ENCODE results near the gene DPF3.

DPF3 gene

DNA sequence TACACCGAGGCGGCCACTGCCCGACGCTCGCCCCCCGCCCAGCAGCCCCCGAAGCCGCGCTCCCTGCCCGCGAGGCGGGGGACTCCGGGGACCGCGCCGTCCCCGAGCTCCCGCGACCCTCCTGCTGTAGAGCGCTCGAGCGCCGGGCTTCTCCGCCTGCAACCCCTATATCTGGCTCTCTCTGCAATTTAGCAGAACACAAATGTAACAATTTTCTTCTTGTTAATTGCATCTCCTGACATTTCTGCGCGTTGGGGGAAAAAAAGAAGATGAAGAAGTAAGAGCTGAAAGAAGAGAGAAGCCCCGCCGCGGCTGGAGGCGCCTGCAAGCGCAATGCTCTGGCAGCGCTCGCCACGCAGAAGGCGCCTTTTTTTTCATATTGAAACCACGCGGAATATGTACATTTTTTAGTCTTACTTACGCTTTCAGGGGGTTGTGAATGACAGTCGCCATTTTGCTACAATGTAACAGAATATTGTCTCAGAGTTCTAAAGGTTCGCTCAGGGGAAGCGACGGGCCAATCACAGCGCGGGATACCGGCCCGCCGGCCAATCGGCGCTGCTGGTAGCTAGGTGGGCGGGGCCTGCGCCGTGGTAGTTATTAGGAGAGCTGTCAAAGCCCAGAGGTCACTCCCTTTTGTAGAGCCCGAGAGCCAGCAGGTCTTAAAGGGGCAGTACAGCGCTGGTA lies at the start of gene DPF3:
Gene DPF3, minus strand, starts transcription at position 466 of the 687 bp plus-strand sequence. Its CDS starts 13 bp downstream, at position 453.
- in situ Hi-C loops (cut with HindIII; ENCODE audit: low sequenced_read_pairs): no loop called here
- peak; percentile 97 for DNase-seq (ENCODE audit: low read depth, low spot score)
- TF ChIP-seq, protein P1, sequence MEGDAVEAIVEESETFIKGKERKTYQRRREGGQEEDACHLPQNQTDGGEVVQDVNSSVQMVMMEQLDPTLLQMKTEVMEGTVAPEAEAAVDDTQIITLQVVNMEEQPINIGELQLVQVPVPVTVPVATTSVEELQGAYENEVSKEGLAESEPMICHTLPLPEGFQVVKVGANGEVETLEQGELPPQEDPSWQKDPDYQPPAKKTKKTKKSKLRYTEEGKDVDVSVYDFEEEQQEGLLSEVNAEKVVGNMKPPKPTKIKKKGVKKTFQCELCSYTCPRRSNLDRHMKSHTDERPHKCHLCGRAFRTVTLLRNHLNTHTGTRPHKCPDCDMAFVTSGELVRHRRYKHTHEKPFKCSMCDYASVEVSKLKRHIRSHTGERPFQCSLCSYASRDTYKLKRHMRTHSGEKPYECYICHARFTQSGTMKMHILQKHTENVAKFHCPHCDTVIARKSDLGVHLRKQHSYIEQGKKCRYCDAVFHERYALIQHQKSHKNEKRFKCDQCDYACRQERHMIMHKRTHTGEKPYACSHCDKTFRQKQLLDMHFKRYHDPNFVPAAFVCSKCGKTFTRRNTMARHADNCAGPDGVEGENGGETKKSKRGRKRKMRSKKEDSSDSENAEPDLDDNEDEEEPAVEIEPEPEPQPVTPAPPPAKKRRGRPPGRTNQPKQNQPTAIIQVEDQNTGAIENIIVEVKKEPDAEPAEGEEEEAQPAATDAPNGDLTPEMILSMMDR (IDR thresholded peaks at IDR 0.05; ENCODE audit: low read depth, low read length): no peak
- peak within 1 kb of the TSS; percentile 88 for H3K4me3 ChIP-seq (ENCODE audit: low read depth, low read length)

DNA sequence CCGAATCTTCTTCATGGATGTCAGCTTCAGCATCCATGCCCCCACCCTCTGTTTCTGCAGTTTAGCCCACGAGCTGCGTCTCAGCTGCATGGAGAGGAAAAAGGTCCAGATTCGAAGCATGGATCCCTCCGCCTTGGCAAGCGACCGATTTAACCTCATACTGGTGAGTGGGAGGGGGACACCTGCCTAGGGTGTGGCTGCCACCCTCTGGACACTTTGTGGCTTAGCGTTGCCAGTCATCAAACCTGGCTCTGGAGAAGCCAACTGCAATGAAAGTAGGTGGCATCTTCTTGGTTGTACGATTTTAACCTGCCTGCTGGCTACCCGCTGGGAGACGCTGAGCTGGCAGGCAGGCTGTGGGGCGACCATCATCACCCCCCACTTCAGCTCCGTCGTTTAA lies 49.0 kb upstream of the DPF3 start:
- DNase-seq (ENCODE audit: low read depth, low spot score): no peak
- no peak overlapping the region for H3K4me3 ChIP-seq (ENCODE audit: low read depth, low read length)
- TF ChIP-seq, protein P1 (IDR thresholded peaks at IDR 0.05; ENCODE audit: low read depth, low read length): no peak
- in situ Hi-C loops (cut with HindIII; ENCODE audit: low sequenced_read_pairs): no loop called here

DNA sequence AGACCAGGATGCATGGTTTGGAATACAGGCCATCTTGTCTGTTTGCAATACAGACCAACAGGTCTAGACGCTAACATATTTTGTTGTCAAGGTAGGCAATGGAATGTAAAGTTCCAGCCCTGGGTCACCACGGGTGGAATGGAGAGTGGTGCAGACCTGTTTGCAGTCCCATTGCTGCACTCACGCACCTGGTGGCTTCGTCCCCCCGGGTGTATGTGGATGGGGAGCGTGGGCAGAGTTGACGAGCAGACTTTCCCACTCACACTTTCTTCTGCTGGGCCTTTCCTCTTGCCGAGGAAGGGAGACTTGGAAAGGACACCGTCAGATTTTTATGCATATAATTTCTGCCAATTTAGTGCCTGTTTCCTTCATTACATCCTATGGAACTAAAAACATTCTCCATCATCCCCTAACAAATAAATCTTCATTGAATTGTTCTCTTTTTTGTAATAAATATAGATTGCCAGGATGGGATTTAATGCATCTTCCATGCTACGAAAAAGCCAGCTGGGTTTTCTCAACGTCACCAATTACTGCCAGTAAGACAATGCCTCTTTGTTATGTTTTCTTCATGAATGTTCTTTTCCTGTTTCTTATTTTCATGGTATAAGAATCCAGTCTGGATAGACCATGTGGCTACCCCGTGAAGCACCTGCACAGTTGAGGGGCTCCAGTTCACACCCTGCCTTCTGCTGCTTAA lies 47.5 kb upstream of the DPF3 start:
- DNase-seq (ENCODE audit: low read depth, low spot score): no peak
- in situ Hi-C loops (cut with HindIII; ENCODE audit: low sequenced_read_pairs): no loop called here
- TF ChIP-seq, protein P1 (IDR thresholded peaks at IDR 0.05; ENCODE audit: low read depth, low read length): no peak
- no peak overlapping the region for H3K4me3 ChIP-seq (ENCODE audit: low read depth, low read length)

DNA sequence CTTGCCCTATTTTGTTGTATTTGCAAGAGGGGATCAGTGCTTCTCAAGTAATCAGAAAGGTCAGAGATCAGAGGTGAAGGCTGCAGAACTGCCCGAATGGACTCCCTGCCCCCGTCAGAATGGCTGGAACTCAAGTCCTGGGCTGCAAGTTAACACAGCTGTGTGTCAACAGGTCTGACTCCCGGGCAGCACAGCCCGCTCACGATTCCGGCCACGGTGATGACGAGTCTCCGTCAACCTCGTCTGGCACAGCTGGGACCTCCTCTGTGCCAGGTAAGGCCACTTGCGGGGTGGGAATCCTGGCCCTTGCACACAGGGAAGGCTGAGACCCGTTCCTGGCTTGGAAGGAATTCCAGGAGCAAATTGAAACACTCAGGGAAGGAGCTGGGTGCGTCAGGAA lies 45.7 kb upstream of the DPF3 start:
- in situ Hi-C loops (cut with HindIII; ENCODE audit: low sequenced_read_pairs): no loop called here
- TF ChIP-seq, protein P1 (IDR thresholded peaks at IDR 0.05; ENCODE audit: low read depth, low read length): no peak
- no peak for DNase-seq (ENCODE audit: low read depth, low spot score)
- no peak overlapping the region for H3K4me3 ChIP-seq (ENCODE audit: low read depth, low read length)

DNA sequence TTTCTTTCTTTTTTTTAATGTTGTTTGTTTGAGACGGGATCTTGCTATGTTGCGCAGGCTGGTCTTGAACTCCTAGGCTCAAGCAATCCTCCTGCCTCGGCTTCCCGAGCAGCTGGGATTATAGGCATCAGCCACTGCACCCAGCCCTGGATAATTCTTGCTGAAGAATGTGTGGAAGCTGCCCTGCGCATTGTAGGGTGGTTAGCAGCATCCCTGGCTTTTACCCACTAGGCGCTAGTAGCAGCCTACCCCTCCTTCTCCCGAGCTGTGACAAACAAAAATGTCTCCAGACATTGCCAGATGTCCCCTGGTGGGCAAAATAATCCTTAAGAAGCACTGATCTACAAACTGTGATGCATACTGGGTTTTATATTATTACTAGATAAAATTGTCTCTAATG lies 39.0 kb upstream of the DPF3 start:
- DNase-seq (ENCODE audit: low read depth, low spot score): no peak
- in situ Hi-C loops (cut with HindIII; ENCODE audit: low sequenced_read_pairs): no loop called here
- no peak overlapping the region for H3K4me3 ChIP-seq (ENCODE audit: low read depth, low read length)
- TF ChIP-seq, protein P1 (IDR thresholded peaks at IDR 0.05; ENCODE audit: low read depth, low read length): no peak

DNA sequence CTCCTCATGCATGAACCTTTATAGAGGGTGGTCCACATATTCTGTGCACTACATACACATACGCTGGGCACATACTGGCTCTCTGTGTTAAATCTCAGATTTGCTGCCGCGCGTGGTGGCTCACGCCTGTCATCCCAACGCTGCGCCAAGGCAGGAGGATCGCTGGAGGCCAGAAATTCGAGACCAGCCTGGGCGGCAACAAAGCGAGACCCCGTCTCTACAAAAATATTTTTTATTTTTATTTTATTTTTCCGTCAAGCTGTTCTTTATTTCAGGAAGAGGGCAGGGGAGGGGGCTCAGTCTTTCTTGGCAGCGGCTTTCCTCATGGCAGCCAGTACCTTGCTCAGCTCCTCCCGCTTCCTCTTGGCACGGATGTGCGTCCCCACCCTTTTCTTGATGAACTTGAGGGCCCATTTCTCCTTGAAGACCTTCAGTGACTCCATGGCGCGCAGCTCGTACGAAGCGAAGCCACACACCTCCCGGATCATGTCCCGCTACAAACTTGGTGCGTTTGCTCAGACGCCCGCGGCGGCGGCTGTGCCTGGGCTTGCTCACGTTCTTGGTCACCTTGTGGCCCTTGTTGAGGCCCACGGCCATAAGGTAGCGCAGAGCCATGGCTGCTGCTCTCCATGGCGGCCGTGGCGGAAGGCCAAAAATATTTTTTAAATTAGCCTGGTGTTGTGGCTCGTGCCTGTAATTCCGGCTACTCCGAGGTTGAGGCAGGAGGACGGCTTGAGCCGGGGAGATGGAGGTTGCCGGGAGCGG lies 35.6 kb upstream of the DPF3 start:
- in situ Hi-C loops (cut with HindIII; ENCODE audit: low sequenced_read_pairs): no loop called here
- TF ChIP-seq, protein P1 (IDR thresholded peaks at IDR 0.05; ENCODE audit: low read depth, low read length): no peak
- H3K4me3 ChIP-seq (ENCODE audit: low read depth, low read length): no peak overlapping the region
- no peak for DNase-seq (ENCODE audit: low read depth, low spot score)
